BE2C (cell line): Measurements from ENCODE around the gene KRTAP10-7.

Source experiments
- DNase-seq: peaks from one replicate; pipeline ENCODE4 v3.0.0-alpha.2; 2020
- H3K27me3 ChIP-seq: fragments of 250-450 bp; sonication (Bioruptor Pico); 2 replicates; pipeline ENCODE4 v1.5.1; 2020; ENCODE audit warnings: mild to moderate bottlenecking
- H3K36me3 ChIP-seq: fragments of 250-450 bp; sonication (Bioruptor Pico); 2 replicates; pipeline ENCODE4 v1.5.1; 2020; ENCODE audit warnings: mild to moderate bottlenecking
- H3K4me1 ChIP-seq: fragments of 250-450 bp; sonication (Bioruptor Pico); 2 replicates; pipeline ENCODE4 v1.5.1; 2020
- H3K4me3 ChIP-seq: 2 replicates; pipeline ENCODE4 v1.5.1; 2011; ENCODE audit warnings: low read depth, low read length
- H3K9me3 ChIP-seq: fragments of 250-450 bp; sonication (Bioruptor Pico); 2 replicates; pipeline ENCODE4 v1.5.1; 2020
- CTCF ChIP-seq: IDR thresholded peaks from 2 replicates; pipeline ENCODE4 v1.5.1; 2012; ENCODE audit warnings: mild to moderate bottlenecking, low read depth, low read length

The KRTAP10-7 gene

GRCh38 chr21:44615466-44615865 is 15.1 kb downstream of the KRTAP10-7 start:
- DNase-seq: no peak
- Histone ChIP-seq H3K9me3 (no peaks in the 10 kb centered on the region), H3K36me3 (no peaks in the 10 kb centered on the region), H3K27me3 (peaks cover 11% of the 10 kb centered on the region), H3K4me3 (no peak overlapping the region), H3K4me1 (no peaks in the 10 kb centered on the region)
- no peak for TF ChIP-seq CTCF

- no peaks in the 10 kb centered on the region for H3K36me3 ChIP-seq
- no peak overlapping the region for H3K4me3 ChIP-seq
- DNase-seq: no peak
- H3K27me3 ChIP-seq: peaks cover 11% of the 10 kb centered on the region
- H3K9me3 ChIP-seq: no peaks in the 10 kb centered on the region
- TF ChIP-seq CTCF: no peak
- no peaks in the 10 kb centered on the region for H3K4me1 ChIP-seq
These were observed 15.7 kb downstream of the KRTAP10-7 start for GRCh38 chr21:44615911-44616590.

- no peaks in the 10 kb centered on the region for H3K4me1 ChIP-seq
- H3K4me3 ChIP-seq: no peak overlapping the region
- TF ChIP-seq CTCF: no peak
- no peaks in the 10 kb centered on the region for H3K9me3 ChIP-seq
- H3K27me3 ChIP-seq: peaks cover 11% of the 10 kb centered on the region
- no peaks in the 10 kb centered on the region for H3K36me3 ChIP-seq
- no peak for DNase-seq
These were observed 16.2 kb downstream of the KRTAP10-7 start for GRCh38 chr21:44616591-44616926.

- no peak for TF ChIP-seq CTCF
- Histone ChIP-seq H3K4me3 (no peak overlapping the region), H3K4me1 (no peaks in the 10 kb centered on the region), H3K9me3 (no peaks in the 10 kb centered on the region), H3K36me3 (no peaks in the 10 kb centered on the region), H3K27me3 (peaks cover 11% of the 10 kb centered on the region)
- DNase-seq: no peak
These were observed 16.7 kb downstream of the KRTAP10-7 start for GRCh38 chr21:44617071-44617501.

GRCh38 chr21:44618504-44618903 is 18.1 kb downstream of the KRTAP10-7 start:
- Histone ChIP-seq H3K4me1 (no peaks in the 10 kb centered on the region), H3K9me3 (no peaks in the 10 kb centered on the region), H3K27me3 (peaks cover 11% of the 10 kb centered on the region), H3K4me3 (no peak overlapping the region), H3K36me3 (no peaks in the 10 kb centered on the region)
- TF ChIP-seq CTCF: peak; percentile 10; the same call in 1 of the 2 replicates
- no peak for DNase-seq

- TF ChIP-seq CTCF: no peak
- Histone ChIP-seq H3K27me3 (peaks cover 11% of the 10 kb centered on the region), H3K9me3 (no peaks in the 10 kb centered on the region), H3K36me3 (no peaks in the 10 kb centered on the region), H3K4me3 (no peak overlapping the region), H3K4me1 (no peaks in the 10 kb centered on the region)
- no peak for DNase-seq
These were observed 18.5 kb downstream of the KRTAP10-7 start for GRCh38 chr21:44618909-44619308.
